Muscle layer of colon (tissue), 2 donors: ENCODE measurements around the gene PCBD1.

Experiments
- H3K27ac ChIP-seq: one replicate; pipeline ENCODE4 v1.7.0; 2013; ENCODE audit warnings: low read depth, mild to moderate bottlenecking, low read length, moderate library complexity
- H3K27me3 ChIP-seq, 2 donors: one replicate each; pipeline ENCODE4 v1.7.0; 2013; ENCODE audit warnings: low read length in 2 of 2, mild to moderate bottlenecking in 2 of 2; ENCODE audit not compliant: insufficient read depth in 2 of 2, control insufficient read depth in 1 of 2
- H3K36me3 ChIP-seq: one replicate; pipeline ENCODE4 v1.7.0; 2013; ENCODE audit warnings: mild to moderate bottlenecking, low read length; ENCODE audit not compliant: insufficient read depth
- H3K4me1 ChIP-seq: one replicate; pipeline ENCODE4 v1.7.0; 2013; ENCODE audit warnings: mild to moderate bottlenecking, low read length; ENCODE audit not compliant: insufficient read depth
- H3K4me3 ChIP-seq, 2 donors: one replicate each; pipeline ENCODE4 v1.7.0; 2013; ENCODE audit warnings: low read length in 2 of 2, low read depth in 1 of 2, mild to moderate bottlenecking in 1 of 2, moderate library complexity in 1 of 2
- H3K9ac ChIP-seq: one replicate; pipeline ENCODE4 v1.7.0; 2013; ENCODE audit warnings: low read length
- H3K9me3 ChIP-seq: one replicate; pipeline ENCODE4 v1.7.0; 2013; ENCODE audit warnings: mild to moderate bottlenecking, low read length
- donor health status: abdominal sarcoma.
- donor health status: Adenocarcinoma of cecum.

PCBD1 gene

GRCh38 chr10:70887804-70888800 lies at the start of gene PCBD1:
TSS of gene PCBD1 (minus strand) at chr10:70888565. CDS start at chr10:70888533, 32 bp downstream.
- Histone ChIP-seq H3K9ac (peak within 1 kb of the TSS; percentile 52), H3K27me3 (no peaks in the 10 kb centered on the region), H3K4me1 (peaks cover 20% of the 10 kb centered on the region), H3K27ac (peak within 1 kb of the TSS; percentile 90), H3K36me3 (peaks cover 24% of the 10 kb centered on the region), H3K4me3 (peak within 1 kb of the TSS; percentile 80 to 85), H3K9me3 (no peaks in the 10 kb centered on the region)

DNA sequence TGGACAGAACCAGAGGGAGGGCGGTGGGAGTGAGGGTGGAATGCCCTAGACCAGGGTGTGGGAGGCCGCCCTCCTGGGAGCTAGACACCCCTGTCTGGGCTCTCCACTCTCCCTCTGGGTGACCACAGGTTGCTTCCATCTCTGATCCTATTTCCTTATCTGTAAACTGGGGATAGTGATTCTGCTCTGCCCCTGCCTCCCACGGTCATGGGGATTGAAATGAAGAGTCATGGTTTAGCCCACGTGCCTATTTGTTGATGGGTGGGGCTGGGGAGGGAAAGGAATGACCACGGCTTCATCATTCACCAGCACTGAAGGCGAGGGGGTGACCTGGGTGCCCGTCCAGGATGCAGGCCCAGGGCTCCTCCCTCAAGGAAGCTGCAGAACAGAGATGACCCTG lies 49.3 kb upstream of the PCBD1 start:
- no peak overlapping the region for H3K4me3 ChIP-seq
- no peaks in the 10 kb centered on the region for H3K27me3 ChIP-seq
- no peaks in the 10 kb centered on the region for H3K36me3 ChIP-seq
- no peak overlapping the region for H3K9ac ChIP-seq
- no peak overlapping the region for H3K27ac ChIP-seq
- H3K9me3 ChIP-seq, result no peaks in the 10 kb centered on the region
- peaks cover 4% of the 10 kb centered on the region for H3K4me1 ChIP-seq

DNA sequence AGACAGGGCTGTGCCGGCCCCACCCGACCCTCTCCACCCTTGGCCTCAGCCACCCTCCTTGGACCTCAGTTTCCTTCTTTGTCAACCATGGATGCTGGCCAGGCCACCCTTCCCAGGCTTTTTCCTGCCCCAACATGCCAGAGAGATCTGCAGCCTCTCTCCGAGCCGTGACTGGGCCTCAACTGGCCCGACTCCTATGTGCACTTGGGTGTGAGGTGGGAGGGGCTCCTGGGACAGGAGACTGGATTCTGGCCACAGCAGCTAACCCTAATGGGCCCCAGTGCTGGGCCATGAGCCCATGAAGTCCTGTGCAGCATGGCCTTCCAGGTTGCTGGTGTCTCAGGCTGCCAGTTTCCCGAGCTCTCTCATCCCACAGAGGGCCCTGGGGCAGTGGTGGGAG lies 47.7 kb upstream of the PCBD1 start:
- no peaks in the 10 kb centered on the region for H3K27me3 ChIP-seq
- H3K36me3 ChIP-seq, result no peaks in the 10 kb centered on the region

GRCh38 chr10:70935631-70936030 lies 47.3 kb upstream of the PCBD1 start:
- Histone ChIP-seq H3K4me1 (peaks cover 22% of the 10 kb centered on the region), H3K9me3 (no peaks in the 10 kb centered on the region), H3K4me3 (no peak overlapping the region), H3K9ac (no peak overlapping the region), H3K27me3 (no peaks in the 10 kb centered on the region), H3K27ac (no peak overlapping the region), H3K36me3 (no peaks in the 10 kb centered on the region)

More for the DNA sequence above, 47.7 kb upstream of the PCBD1 start:
- Histone ChIP-seq H3K9ac (no peak overlapping the region), H3K4me1 (peaks cover 17% of the 10 kb centered on the region), H3K27ac (no peak overlapping the region), H3K4me3 (no peak overlapping the region), H3K9me3 (no peaks in the 10 kb centered on the region)

- H3K27me3 ChIP-seq, result no peaks in the 10 kb centered on the region
- H3K27ac ChIP-seq, result no peak overlapping the region
- no peak overlapping the region for H3K4me3 ChIP-seq
- peaks cover 27% of the 10 kb centered on the region for H3K4me1 ChIP-seq
- no peak overlapping the region for H3K9ac ChIP-seq
- no peaks in the 10 kb centered on the region for H3K9me3 ChIP-seq
- H3K36me3 ChIP-seq, result no peaks in the 10 kb centered on the region
Measured at GRCh38 chr10:70935125-70935625, 46.8 kb upstream of the PCBD1 start.

- Histone ChIP-seq H3K4me1 (peaks cover 31% of the 10 kb centered on the region), H3K27me3 (no peaks in the 10 kb centered on the region), H3K27ac (no peak overlapping the region), H3K9ac (no peak overlapping the region), H3K36me3 (no peaks in the 10 kb centered on the region), H3K9me3 (no peaks in the 10 kb centered on the region), H3K4me3 (no peak overlapping the region)
Measured at GRCh38 chr10:70934701-70935100, 46.3 kb upstream of the PCBD1 start.

- Histone ChIP-seq H3K27ac (no peak overlapping the region), H3K27me3 (no peaks in the 10 kb centered on the region), H3K9ac (no peak overlapping the region), H3K9me3 (no peaks in the 10 kb centered on the region), H3K36me3 (no peaks in the 10 kb centered on the region), H3K4me3 (no peak overlapping the region), H3K4me1 (peaks cover 31% of the 10 kb centered on the region)
Measured at GRCh38 chr10:70932392-70933196, 44.2 kb upstream of the PCBD1 start.

- Histone ChIP-seq H3K4me3 (no peak overlapping the region), H3K9me3 (no peaks in the 10 kb centered on the region), H3K27ac (no peak overlapping the region), H3K27me3 (no peaks in the 10 kb centered on the region), H3K9ac (no peak overlapping the region), H3K36me3 (no peaks in the 10 kb centered on the region), H3K4me1 (peaks cover 31% of the 10 kb centered on the region)
Measured at GRCh38 chr10:70931168-70931815, 42.9 kb upstream of the PCBD1 start.

- Histone ChIP-seq H3K9me3 (no peaks in the 10 kb centered on the region), H3K4me3 (no peak overlapping the region), H3K27ac (no peak overlapping the region), H3K36me3 (no peaks in the 10 kb centered on the region), H3K27me3 (no peaks in the 10 kb centered on the region), H3K4me1 (peaks cover 31% of the 10 kb centered on the region), H3K9ac (no peak overlapping the region)
Measured at GRCh38 chr10:70930263-70931000, 42.1 kb upstream of the PCBD1 start.

DNA sequence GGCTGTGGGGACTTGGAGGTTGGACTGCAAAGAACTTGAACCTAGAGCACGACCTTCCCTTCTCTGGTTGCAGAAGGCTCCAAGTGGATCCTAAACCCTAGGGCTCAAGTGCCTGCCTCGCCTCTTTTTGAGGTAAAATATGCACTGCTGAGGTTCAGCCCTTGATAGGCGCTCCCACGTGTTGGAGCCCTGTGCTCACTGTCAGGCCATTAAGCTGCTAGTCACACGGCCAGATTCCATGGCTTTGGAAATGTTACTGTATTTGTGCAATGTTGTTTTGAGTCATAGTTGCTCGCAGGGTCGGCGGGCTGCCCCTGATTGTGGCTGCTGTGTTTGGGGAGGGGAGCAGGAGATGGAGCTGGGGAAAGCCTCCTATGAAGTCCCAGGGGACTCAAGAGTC lies 39.8 kb upstream of the PCBD1 start:
- Histone ChIP-seq H3K4me3 (no peak overlapping the region), H3K27ac (no peak overlapping the region), H3K27me3 (no peaks in the 10 kb centered on the region), H3K9ac (no peak overlapping the region), H3K36me3 (no peaks in the 10 kb centered on the region), H3K4me1 (peaks cover 31% of the 10 kb centered on the region), H3K9me3 (no peaks in the 10 kb centered on the region)
